SH-SY5Y (cell line): Measurements from ENCODE around the gene SF3A2.

Experiments
- GATA2 ChIP-seq: IDR thresholded peaks from 2 replicates; pipeline ENCODE4 v1.6.1; 2011; ENCODE audit warnings: mild to moderate bottlenecking, low read depth, low read length
- GATA3 ChIP-seq: IDR thresholded peaks from 2 replicates; pipeline ENCODE4 v1.6.1; 2011; ENCODE audit warnings: low read depth, mild to moderate bottlenecking, low read length, moderate library complexity

GRCh38 chr19:2294687-2295335, 58.2 kb downstream of the SF3A2 start:
- TF ChIP-seq GATA3 = no peak
- TF ChIP-seq GATA2 = peak; percentile 43; the same call in 1 of the 2 replicates
